ENCODE measurements around the gene PPM1E. TPM values are rescaled to one million over a fixed set of nuclear protein-coding genes. Genes with fewer than 3 reads are reported as not detected.
A peak's percentile ranks its signal among the peaks of the same experiment; 100 is the strongest.
"Not testable (repeated sequence)": the region's sequence is repeated elsewhere in the genome, so short reads cannot be mapped to it uniquely, and the experiment has no call there.

Gene PPM1E
- total RNA-seq, 4 donors from 2014 or later, result 0.35 to 0.92 (median 0.44) TPM

DNA sequence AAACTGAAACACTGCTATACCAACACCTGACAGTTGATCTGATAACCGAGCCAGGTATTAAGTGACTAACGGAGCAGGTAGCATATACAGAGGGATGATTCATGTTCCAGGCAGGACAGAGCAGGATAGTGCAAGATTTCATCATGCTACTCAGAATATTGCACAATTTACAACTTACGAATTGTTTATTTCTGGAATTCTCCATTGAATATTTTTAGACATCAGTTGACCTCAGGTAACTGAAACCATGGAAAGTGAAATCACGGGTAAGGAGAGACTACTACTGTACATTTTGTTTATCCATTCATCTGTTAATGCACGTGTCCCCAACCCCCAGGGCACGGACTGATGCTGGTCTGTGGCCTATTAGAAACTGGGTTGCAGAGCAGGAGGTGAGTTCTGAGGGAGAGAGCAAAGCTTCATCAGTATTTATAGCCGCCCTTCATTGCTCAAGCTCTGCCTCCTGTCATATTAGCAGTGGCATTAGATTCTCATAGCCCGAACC lies 14.5 kb upstream of the PPM1E start:
- Histone ChIP-seq H3K27me3 (no peaks in the 10 kb centered on the region), H3K4me1 (no peaks in the 10 kb centered on the region), H3K36me3 (no peaks in the 10 kb centered on the region), H3K4me3 (no peak overlapping the region), H3K27ac (no peak overlapping the region), H3K9me3 (no peaks in the 10 kb centered on the region)
- 85 to 87% methylated on average over 8 of the region's 8 CpGs for WGBS, 2 donors (ENCODE audit: low coverage in 1 of 2)
- ATAC-seq, result no peak
- no peak for TF ChIP-seq POLR2A (IDR thresholded peaks at IDR 0.05)
- TF ChIP-seq POLR2AphosphoS5 (IDR thresholded peaks at IDR 0.05), result no peak
- TF ChIP-seq EP300 (IDR thresholded peaks at IDR 0.05), result no peak
- no peak for TF ChIP-seq CTCF (IDR thresholded peaks at IDR 0.05)

GRCh38 chr17:58747674-58748073 lies 8.0 kb upstream of the PPM1E start:
- Histone ChIP-seq H3K27ac (no peak overlapping the region), H3K9me3 (no peaks in the 10 kb centered on the region), H3K4me3 (no peak overlapping the region), H3K4me1 (no peaks in the 10 kb centered on the region), H3K27me3 (peaks cover 8% of the 10 kb centered on the region), H3K36me3 (no peaks in the 10 kb centered on the region)
- 83 to 100% methylated on average over 1 of the region's 1 CpG for WGBS, 2 donors (ENCODE audit: low coverage in 1 of 2)
- TF ChIP-seq POLR2A (IDR thresholded peaks at IDR 0.05), result no peak
- no peak for TF ChIP-seq EP300 (IDR thresholded peaks at IDR 0.05)
- no peak for TF ChIP-seq CTCF (IDR thresholded peaks at IDR 0.05)
- no peak for TF ChIP-seq POLR2AphosphoS5 (IDR thresholded peaks at IDR 0.05)
- no peak for ATAC-seq

DNA sequence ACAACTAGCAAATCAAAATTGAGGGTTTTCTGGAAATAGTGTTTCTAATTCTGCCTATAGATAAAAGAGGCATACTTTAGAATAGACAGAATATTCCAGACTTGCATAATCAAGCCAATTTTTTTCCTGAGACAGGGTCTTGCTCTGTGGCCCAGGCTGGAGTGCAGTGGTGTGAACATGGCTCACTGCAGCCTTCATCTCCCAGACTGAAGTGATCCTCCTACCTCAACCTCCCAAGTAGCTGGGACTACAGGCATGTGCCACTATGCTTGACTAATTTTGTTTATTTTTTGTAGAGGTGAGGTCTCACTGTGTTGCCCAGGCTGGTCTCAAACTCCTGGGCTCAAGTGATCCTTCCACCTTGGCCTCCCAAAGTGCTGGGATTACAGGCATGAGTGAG lies 6.0 kb upstream of the PPM1E start:
- not testable (repeated sequence) for ATAC-seq, H3K4me1 ChIP-seq

GRCh38 chr17:58753026-58753425 lies 2.6 kb upstream of the PPM1E start:
- peaks cover 46% of the 10 kb centered on the region for H3K27me3 ChIP-seq
- peaks cover 0 to 22% (median 9%) of the 10 kb centered on the region in 3 donors for H3K4me1 ChIP-seq
- TF ChIP-seq POLR2AphosphoS5 (IDR thresholded peaks at IDR 0.05) (no peak), CTCF (IDR thresholded peaks at IDR 0.05) (no peak), EP300 (IDR thresholded peaks at IDR 0.05) (no peak), POLR2A (IDR thresholded peaks at IDR 0.05) (no peak)
- no peak overlapping the region for H3K27ac ChIP-seq
- 50 to 68% methylated on average over 2 of the region's 2 CpGs for WGBS, 2 donors (ENCODE audit: low coverage in 1 of 2)
- H3K9me3 ChIP-seq, result no peaks in the 10 kb centered on the region
- no peak for ATAC-seq
- no peaks in the 10 kb centered on the region for H3K36me3 ChIP-seq
- no peak overlapping the region for H3K4me3 ChIP-seq

More for the DNA sequence above, 6.0 kb upstream of the PPM1E start:
- not testable (repeated sequence) for H3K27ac ChIP-seq, H3K4me3 ChIP-seq, H3K36me3 ChIP-seq, H3K9me3 ChIP-seq
- H3K27me3 ChIP-seq, result peaks cover 12% of the 10 kb centered on the region

DNA sequence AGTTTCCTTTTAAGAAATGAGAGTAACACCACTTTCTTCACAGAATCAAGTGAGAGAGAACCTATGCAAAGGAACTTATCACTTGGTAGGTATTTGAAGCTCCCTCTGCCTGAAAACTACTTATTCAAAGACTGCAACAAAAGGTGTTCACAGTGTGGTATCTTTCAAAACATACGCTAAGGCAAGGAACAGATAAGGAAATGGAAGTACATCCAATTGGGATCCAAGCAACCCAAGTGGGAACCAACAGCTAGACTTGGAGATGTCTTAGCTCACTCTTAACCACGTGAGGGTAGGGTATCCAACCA lies 431 bp upstream of the PPM1E start:
- no peak for TF ChIP-seq POLR2A (IDR thresholded peaks at IDR 0.05)
- no peak for TF ChIP-seq EP300 (IDR thresholded peaks at IDR 0.05)
- no peak for ATAC-seq

DNA sequence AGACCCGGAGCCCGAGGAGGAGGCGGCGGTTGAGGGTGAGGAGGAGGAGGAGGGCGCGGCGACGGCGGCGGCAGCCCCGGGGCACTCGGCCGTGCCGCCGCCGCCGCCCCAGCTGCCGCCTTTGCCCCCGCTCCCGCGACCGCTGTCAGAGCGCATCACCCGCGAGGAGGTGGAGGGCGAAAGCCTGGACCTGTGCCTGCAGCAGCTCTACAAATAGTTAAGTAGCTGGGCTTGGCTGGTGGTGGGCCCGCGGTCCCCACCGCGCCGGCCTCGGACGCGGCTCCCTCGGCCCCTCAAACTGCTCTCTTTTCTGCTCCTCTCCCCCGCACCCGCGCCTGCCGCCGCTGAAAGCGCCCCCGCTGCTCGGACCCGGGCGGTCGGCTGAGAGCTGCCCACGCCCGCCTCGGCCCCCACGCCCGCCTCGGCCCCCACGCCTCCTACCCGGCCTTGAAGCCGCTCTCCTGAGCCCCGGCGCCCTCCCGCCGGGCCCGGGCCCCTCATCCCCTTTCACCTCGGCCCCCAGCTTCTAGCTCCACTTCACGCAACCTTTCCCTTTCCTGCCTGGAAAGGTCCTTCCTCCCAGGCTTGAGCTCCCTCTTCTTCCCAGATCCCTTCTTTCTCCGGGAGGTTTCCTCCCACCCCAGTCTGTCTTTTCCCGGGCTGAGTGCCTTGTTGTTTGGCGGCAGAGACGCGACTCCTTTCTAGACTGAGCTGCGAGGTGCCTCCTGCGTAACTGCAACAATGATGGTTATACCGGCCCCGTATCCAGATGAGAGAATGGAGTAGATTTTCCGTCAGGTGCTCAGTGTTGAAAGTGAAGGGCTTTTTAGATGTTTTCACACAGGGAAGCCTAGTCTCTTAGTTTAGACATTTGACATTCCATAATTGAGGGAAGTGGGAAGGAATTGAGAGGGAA lies 850 bp downstream of the PPM1E start:
- Histone ChIP-seq H3K4me3 (peak overlapping the region; percentile 17 to 60), H3K27ac (peak overlapping the region in 1 of 4 donors; percentile 27), H3K27me3 (peaks cover 73% of the 10 kb centered on the region), H3K9me3 (no peaks in the 10 kb centered on the region), H3K4me1 (peaks cover 0 to 22% (median 9%) of the 10 kb centered on the region in 3 donors), H3K36me3 (no peaks in the 10 kb centered on the region)
- TF ChIP-seq CTCF (IDR thresholded peaks at IDR 0.05) (no peak), POLR2AphosphoS5 (IDR thresholded peaks at IDR 0.05) (no peak), EP300 (IDR thresholded peaks at IDR 0.05) (no peak), POLR2A (IDR thresholded peaks at IDR 0.05) (no peak)
- 0 to 1% methylated on average over 2 to 25 of the region's 72 CpGs for WGBS, 2 donors (ENCODE audit: low coverage in 1 of 2)
- ATAC-seq, result peak; percentile 28

More for the DNA sequence above, 431 bp upstream of the PPM1E start:
- WGBS, 2 donors (ENCODE audit: low coverage in 1 of 2), result 13 to 30% methylated on average over 2 of the region's 2 CpGs
- H3K9me3 ChIP-seq, result no peaks in the 10 kb centered on the region
- peaks cover 0 to 22% (median 9%) of the 10 kb centered on the region in 3 donors for H3K4me1 ChIP-seq
- H3K27ac ChIP-seq, result no peak overlapping the region
- H3K36me3 ChIP-seq, result no peaks in the 10 kb centered on the region
- peaks cover 66% of the 10 kb centered on the region for H3K27me3 ChIP-seq
- H3K4me3 ChIP-seq, result peak overlapping the region in 1 of 2 donors; percentile 60
